Astrocyte (in vitro differentiated cells and primary cell): ENCODE measurements around the gene HM13. TPM values are rescaled to one million over a fixed set of nuclear protein-coding genes. Genes with fewer than 3 reads are reported as not detected.

Experiments
- DNase-seq: peaks from one replicate; pipeline ENCODE4 v3.0.0-alpha.2; 2010; ENCODE audit warnings: low read depth
- FAIRE-seq: peaks from 2 replicates; lab custom pipeline; 2011; peaks lifted over from hg19 to GRCh38; lab: Jason Lieb, UNC
- H2AFZ ChIP-seq: 2 replicates; pipeline ENCODE4 v1.6.0; 2012; ENCODE audit warnings: low read depth, low read length, inconsistent platforms
- H3K27ac ChIP-seq: 2 replicates; pipeline ENCODE4 v1.5.1; 2011; ENCODE audit warnings: low read depth, low read length, inconsistent platforms
- H3K27me3 ChIP-seq: 2 replicates; pipeline ENCODE4 v1.6.0; 2011; ENCODE audit warnings: low read length, inconsistent platforms; ENCODE audit not compliant: insufficient read depth
- H3K36me3 ChIP-seq: 2 replicates; pipeline ENCODE4 v1.5.1; 2011; ENCODE audit warnings: low read length, inconsistent platforms; ENCODE audit not compliant: insufficient read depth
- H3K4me1 ChIP-seq: 2 replicates; pipeline ENCODE4 v1.5.1; 2011; ENCODE audit warnings: low read length, inconsistent platforms; ENCODE audit not compliant: insufficient read depth
- H3K4me2 ChIP-seq: 2 replicates; pipeline ENCODE4 v1.6.0; 2012; ENCODE audit warnings: low read length, inconsistent platforms
- H3K4me3 ChIP-seq: 2 replicates; pipeline ENCODE4 v1.5.1; 2011; ENCODE audit warnings: low read depth, mild to moderate bottlenecking, low read length, inconsistent platforms; ENCODE audit not compliant: insufficient read depth
- H3K79me2 ChIP-seq: 2 replicates; pipeline ENCODE4 v1.6.0; 2012; ENCODE audit warnings: mild to moderate bottlenecking, low read length, inconsistent platforms; ENCODE audit not compliant: insufficient read depth
- H3K9ac ChIP-seq: 2 replicates; pipeline ENCODE4 v1.6.0; 2012; ENCODE audit warnings: mild to moderate bottlenecking, low read length, inconsistent platforms
- H3K9me3 ChIP-seq: 2 replicates; pipeline ENCODE4 v1.5.1; 2012; ENCODE audit warnings: low read depth, mild to moderate bottlenecking, low read length, inconsistent platforms; ENCODE audit not compliant: insufficient read depth
- H4K20me1 ChIP-seq: 2 replicates; pipeline ENCODE4 v1.6.0; 2012; ENCODE audit warnings: low read length, inconsistent platforms; ENCODE audit not compliant: insufficient read depth
- H3K27ac Mint-ChIP-seq: one replicate; pipeline ENCODE4 v1.8.0; 2021; ENCODE audit warnings: mild to moderate bottlenecking, mixed read lengths; ENCODE audit not compliant: unreplicated experiment
- H3K27me3 Mint-ChIP-seq: one replicate; pipeline ENCODE4 v1.8.0; 2021; ENCODE audit warnings: low read depth, mixed read lengths; ENCODE audit not compliant: unreplicated experiment
- H3K36me3 Mint-ChIP-seq: one replicate; pipeline ENCODE4 v1.8.0; 2021; ENCODE audit warnings: low read depth, mixed read lengths; ENCODE audit not compliant: unreplicated experiment
- H3K4me1 Mint-ChIP-seq: one replicate; pipeline ENCODE4 v1.8.0; 2021; ENCODE audit warnings: low read depth, mixed read lengths; ENCODE audit not compliant: unreplicated experiment
- H3K4me3 Mint-ChIP-seq: one replicate; pipeline ENCODE4 v1.8.0; 2021; ENCODE audit warnings: mild to moderate bottlenecking, moderate library complexity, mixed read lengths; ENCODE audit not compliant: unreplicated experiment
- H3K9me3 Mint-ChIP-seq: one replicate; pipeline ENCODE4 v1.8.0; 2021; ENCODE audit warnings: mild to moderate bottlenecking, mixed read lengths; ENCODE audit not compliant: unreplicated experiment
- CTCF ChIP-seq: IDR thresholded peaks from 2 replicates; pipeline ENCODE4 v1.5.1; 2011; ENCODE audit warnings: low read depth, mild to moderate bottlenecking, inconsistent platforms, low read length, moderate library complexity; ENCODE audit not compliant: insufficient read depth
- EZH2 ChIP-seq: IDR thresholded peaks from 2 replicates; pipeline ENCODE4 v1.6.1; 2012; ENCODE audit warnings: mild to moderate bottlenecking, low read length, inconsistent platforms; ENCODE audit not compliant: insufficient read depth
- total RNA-seq: library from RNA; stranded (reverse); gene quantifications from 2 replicates; pipeline ENCODE4 v1.2.1, GENCODE V29; 2021

HM13 gene
- total RNA-seq, 1 donor from 2014 or later: 399 TPM

- peaks cover 2% of the 10 kb centered on the region for H3K9me3 Mint-ChIP-seq
- FAIRE-seq: no peak
- Histone ChIP-seq H3K79me2 (peaks cover 75% of the 10 kb centered on the region), H3K4me3 (no peak overlapping the region), H3K36me3 (peaks cover 64% of the 10 kb centered on the region), H3K4me1 (no peaks in the 10 kb centered on the region), H3K9me3 (no peaks in the 10 kb centered on the region), H3K4me2 (no peak overlapping the region), H2AFZ (no peak overlapping the region), H4K20me1 (peaks cover 89% of the 10 kb centered on the region), H3K27me3 (no peaks in the 10 kb centered on the region), H3K27ac (no peak overlapping the region), H3K9ac (no peak overlapping the region)
- peaks cover 66% of the 10 kb centered on the region for H3K36me3 Mint-ChIP-seq
- no peaks in the 10 kb centered on the region for H3K27me3 Mint-ChIP-seq
- DNase-seq: no peak
- peaks cover 28% of the 10 kb centered on the region for H3K4me1 Mint-ChIP-seq
- H3K4me3 Mint-ChIP-seq: no peak overlapping the region
- no peak overlapping the region for H3K27ac Mint-ChIP-seq
- TF ChIP-seq CTCF (no peak), EZH2 (no peak)
Observed at GRCh38 chr20:31535298-31535697, 21.1 kb downstream of the HM13 start.

GRCh38 chr20:31536575-31536974 is 22.3 kb downstream of the HM13 start:
- H3K36me3 Mint-ChIP-seq: peaks cover 60% of the 10 kb centered on the region
- TF ChIP-seq EZH2: no peak
- no peak for TF ChIP-seq CTCF
- no peak overlapping the region for H3K4me2 ChIP-seq
- no peak overlapping the region for H3K4me3 ChIP-seq
- no peak overlapping the region for H3K27ac ChIP-seq
- no peak overlapping the region for H3K9ac ChIP-seq
- no peak overlapping the region for H2AFZ ChIP-seq
- no peaks in the 10 kb centered on the region for H3K9me3 ChIP-seq
- FAIRE-seq (no peak), DNase-seq (no peak)
- peaks cover 65% of the 10 kb centered on the region for H3K79me2 ChIP-seq
- peaks cover 2% of the 10 kb centered on the region for H3K9me3 Mint-ChIP-seq
- peaks cover 57% of the 10 kb centered on the region for H3K36me3 ChIP-seq
- H3K27me3 Mint-ChIP-seq: no peaks in the 10 kb centered on the region
- peaks cover 80% of the 10 kb centered on the region for H4K20me1 ChIP-seq
- peaks cover 30% of the 10 kb centered on the region for H3K4me1 Mint-ChIP-seq
- H3K27ac Mint-ChIP-seq: no peak overlapping the region
- H3K27me3 ChIP-seq: no peaks in the 10 kb centered on the region
- no peak overlapping the region for H3K4me3 Mint-ChIP-seq
- peaks cover 1% of the 10 kb centered on the region for H3K4me1 ChIP-seq

GRCh38 chr20:31537116-31537871 is 23.1 kb downstream of the HM13 start:
- Histone ChIP-seq H2AFZ (no peak overlapping the region), H4K20me1 (peaks cover 72% of the 10 kb centered on the region), H3K36me3 (peaks cover 57% of the 10 kb centered on the region), H3K9ac (no peak overlapping the region), H3K4me1 (peaks cover 9% of the 10 kb centered on the region), H3K27ac (no peak overlapping the region), H3K4me2 (no peak overlapping the region), H3K79me2 (peaks cover 61% of the 10 kb centered on the region), H3K27me3 (no peaks in the 10 kb centered on the region), H3K9me3 (no peaks in the 10 kb centered on the region), H3K4me3 (no peak overlapping the region)
- Mint-ChIP-seq H3K36me3 (peaks cover 61% of the 10 kb centered on the region), H3K27me3 (no peaks in the 10 kb centered on the region), H3K4me1 (peaks cover 37% of the 10 kb centered on the region), H3K4me3 (no peak overlapping the region), H3K27ac (no peak overlapping the region), H3K9me3 (peaks cover 2% of the 10 kb centered on the region)
- FAIRE-seq (no peak), DNase-seq (no peak)
- no peak for TF ChIP-seq EZH2
- no peak for TF ChIP-seq CTCF
